HCT116 (cell line): ENCODE measurements around the gene SRCAP. TPM values are rescaled to one million over a fixed set of nuclear protein-coding genes. Genes with fewer than 3 reads are reported as not detected.

Source experiments
- ATAC-seq: fragments of 200-7000 bp; cut with Tn5 transposase; 2 replicates; pipeline ENCODE4 v1.9.1; 2020; ENCODE audit warnings: mild to moderate bottlenecking, moderate library complexity
- BruUV-seq: library from RNA; stranded (reverse); fragments of 400-500 nt; replicated peaks from 2 replicates; lab custom pipeline; 2021; lab: Mats Ljungman, UMichigan
- CTCF ChIA-PET: fragments of 300-600 bp; sonication (Branson Sonifier 250); formaldehyde crosslinking; loops from one replicate; lab custom pipeline; 2021; ENCODE audit warnings: antibody characterized with exemption; lab: Charles Lee
- POLR2A ChIA-PET: fragments of 300-600, 350-600 bp; sonication (Branson Sonifier 250); formaldehyde crosslinking; loops from one replicate; lab custom pipeline; 2021; ENCODE audit warnings: antibody characterized with exemption; lab: Charles Lee
- RAD21 ChIA-PET, 2 experiments: fragments of 300-600 bp; sonication (Branson Sonifier 250); formaldehyde crosslinking; loops; one replicate each; lab custom pipeline; 2023; ENCODE audit warnings: low total read pairs in 2 of 2; ENCODE audit not compliant: uncharacterized antibody in 2 of 2, unreplicated experiment in 2 of 2, low non-redundant PET in 1 of 2; lab: Charles Lee
- DNase-seq: peaks from one replicate; pipeline ENCODE4 v3.0.0-alpha.2; 2010; ENCODE audit warnings: low read depth, low spot score
- H2AFZ ChIP-seq: fragments of 200-600 bp; shearing (Covaris generic), sonication (generic); 2 replicates; pipeline ENCODE4 v1.6.1; 2017; ENCODE audit warnings: low read depth, mixed run types, mixed read lengths, antibody characterized with exemption, low read length; ENCODE audit not compliant: poor library complexity, severe bottlenecking
- H3K27ac ChIP-seq: 2 replicates; pipeline ENCODE4 v1.5.1; 2012; ENCODE audit warnings: low read depth, low read length
- H3K27me3 ChIP-seq: fragments of 200-600 bp; sonication (generic); 2 replicates; pipeline ENCODE4 v1.6.1; 2016; ENCODE audit warnings: mixed run types, low read length, mixed read lengths; ENCODE audit not compliant: insufficient read depth
- H3K36me3 ChIP-seq, 2 experiments: fragments of 200-500 bp in 1 of 2; fragments of 200-600 bp in 1 of 2; sonication (Bioruptor generic) in 1 of 2; sonication (generic) in 1 of 2; 2 replicates each; pipeline versions ENCODE4 v1.5.1 to v1.6.1; 2014 to 2016; ENCODE audit warnings: low read length in 2 of 2, inconsistent platforms in 1 of 2, mixed read lengths in 1 of 2, mixed run types in 1 of 2; ENCODE audit not compliant: insufficient read depth in 2 of 2, control insufficient read depth in 1 of 2
- H3K4me1 ChIP-seq, 2 experiments: fragments of 200-600 bp in 1 of 2; sonication (generic) in 1 of 2; 2 replicates each; pipeline versions ENCODE4 v1.5.1 to v1.6.1; 2012 to 2017; ENCODE audit warnings: low read length in 2 of 2, inconsistent platforms in 1 of 2, mild to moderate bottlenecking in 1 of 2, mixed read lengths in 1 of 2, mixed run types in 1 of 2, moderate library complexity in 1 of 2; ENCODE audit not compliant: insufficient read depth in 2 of 2, control insufficient read depth in 1 of 2
- H3K4me2 ChIP-seq: fragments of 200-600 bp; sonication (generic); 2 replicates; pipeline ENCODE4 v1.6.1; 2017; ENCODE audit warnings: mixed run types, low read length, mixed read lengths
- H3K4me3 ChIP-seq, 2 experiments: fragments of 200-600 bp in 1 of 2; sonication (generic) in 1 of 2; replicated peaks in 1 of 2; 2 replicates each; pipeline ENCODE4 v1.5.1; 2011 to 2016; ENCODE audit warnings: low read length in 2 of 2, control low read depth in 1 of 2, low read depth in 1 of 2, mild to moderate bottlenecking in 1 of 2, mixed read lengths in 1 of 2, mixed run types in 1 of 2
- H3K79me2 ChIP-seq: fragments of 200-600 bp; sonication (generic); 2 replicates; pipeline ENCODE4 v1.6.1; 2017; ENCODE audit warnings: mild to moderate bottlenecking, mixed run types, low read length, moderate library complexity, mixed read lengths; ENCODE audit not compliant: insufficient read depth
- H3K9ac ChIP-seq: fragments of 200-600 bp; sonication (generic); 2 replicates; pipeline ENCODE4 v1.6.1; 2016; ENCODE audit warnings: low read length, mixed read lengths
- H3K9me2 ChIP-seq: fragments of 200-600 bp; sonication (generic), shearing (Covaris generic); 2 replicates; pipeline ENCODE4 v1.6.1; 2017; ENCODE audit warnings: mixed run types, mild to moderate bottlenecking, moderate library complexity; ENCODE audit not compliant: insufficient read depth
- H3K9me3 ChIP-seq, 2 experiments: fragments of 200-500 bp in 1 of 2; fragments of 200-600 bp in 1 of 2; sonication (Bioruptor generic) in 1 of 2; sonication (generic) in 1 of 2; 2 replicates each; pipeline ENCODE4 v1.6.1; 2014 to 2017; ENCODE audit warnings: low read length in 2 of 2, mixed read lengths in 2 of 2, inconsistent platforms in 1 of 2, low read depth in 1 of 2, mild to moderate bottlenecking in 1 of 2, mixed run types in 1 of 2, moderate library complexity in 1 of 2; ENCODE audit not compliant: control insufficient read depth in 1 of 2, insufficient read depth in 1 of 2
- H4K20me1 ChIP-seq: fragments of 200-600 bp; sonication (generic), shearing (Covaris generic); 2 replicates; pipeline ENCODE4 v1.6.1; 2017; ENCODE audit warnings: mixed run types, mild to moderate bottlenecking, moderate library complexity; ENCODE audit not compliant: insufficient read depth
- CEBPB ChIP-seq: IDR thresholded peaks from 2 replicates; pipeline ENCODE4 v1.6.1; 2012; ENCODE audit warnings: low read depth
- EGR1 ChIP-seq: IDR thresholded peaks from 2 replicates; pipeline ENCODE4 v1.6.1; 2012; ENCODE audit warnings: low read depth
- FOSL1 ChIP-seq: IDR thresholded peaks from 2 replicates; pipeline ENCODE4 v1.6.1; 2012; ENCODE audit warnings: low read depth
- JUND ChIP-seq: IDR thresholded peaks from 2 replicates; pipeline ENCODE4 v1.6.1; 2012
- POLR2A ChIP-seq: IDR thresholded peaks from 2 replicates; pipeline ENCODE4 v1.7.0; 2011; ENCODE audit warnings: borderline replicate concordance; ENCODE audit not compliant: insufficient read depth, insufficient read length; ENCODE audit errors: extremely low read depth
- POLR2AphosphoS5 ChIP-seq: IDR thresholded peaks from 2 replicates; pipeline ENCODE4 v1.6.1; 2011; ENCODE audit warnings: mild to moderate bottlenecking, low read depth, low read length, moderate library complexity
- RAD21 ChIP-seq: IDR thresholded peaks from 2 replicates; pipeline ENCODE4 v1.6.1; 2012; ENCODE audit warnings: low read depth, mild to moderate bottlenecking
- intact Hi-C: fragments of 100-400 bp; cut with micrococcal nuclease; formaldehyde crosslinking; loops from 2 replicates; pipeline ENCODE4 v1.10.0; 2022
- total RNA-seq: library from RNA; stranded (reverse); gene quantifications from one replicate; pipeline ENCODE4 v1.2.1, GENCODE V29; 2021; ENCODE audit not compliant: unreplicated experiment
- TF ChIP-seq, protein P1 (sequence below): IDR thresholded peaks from 2 replicates; pipeline ENCODE4 v1.6.1; 2012
- TF ChIP-seq, protein P2 (sequence below): IDR thresholded peaks from 2 replicates; pipeline ENCODE4 v1.6.1; 2012
- TF ChIP-seq, protein P3 (sequence below), 3 experiments: fragments of 200-600 bp in 1 of 3; sonication (generic) in 1 of 3; IDR thresholded peaks in 2 of 3; conservative IDR thresholded peaks in 1 of 3; 2 replicates each; pipeline ENCODE4 v1.5.1; 2012 to 2017; ENCODE audit warnings: low read depth in 2 of 3, low read length in 2 of 3, antibody characterized with exemption in 1 of 3, borderline replicate concordance in 1 of 3, control low read depth in 1 of 3, mild to moderate bottlenecking in 1 of 3, mixed read lengths in 1 of 3, mixed run types in 1 of 3, moderate library complexity in 1 of 3; ENCODE audit not compliant: insufficient read depth in 1 of 3

SRCAP gene
- total RNA-seq, 1 experiment from 2014 or later: 59.6 TPM

DNA sequence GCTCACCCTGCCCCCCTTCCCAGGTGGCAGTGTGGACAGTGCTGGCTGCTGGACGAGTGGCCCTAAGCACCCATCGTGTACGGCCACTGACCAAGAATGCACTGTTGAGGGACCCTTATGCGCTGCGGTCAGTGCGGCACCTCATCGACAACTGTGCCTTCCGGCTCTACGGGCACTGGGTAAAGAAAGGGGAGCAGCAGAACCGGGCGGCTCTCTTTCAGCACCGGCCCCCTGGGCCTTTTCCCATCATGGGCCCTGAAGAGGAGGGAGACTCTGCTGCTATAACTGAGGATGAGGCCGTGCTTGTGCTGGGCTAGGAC is 57.8 kb downstream of the SRCAP start (continued):
- TF ChIP-seq, protein P1, sequence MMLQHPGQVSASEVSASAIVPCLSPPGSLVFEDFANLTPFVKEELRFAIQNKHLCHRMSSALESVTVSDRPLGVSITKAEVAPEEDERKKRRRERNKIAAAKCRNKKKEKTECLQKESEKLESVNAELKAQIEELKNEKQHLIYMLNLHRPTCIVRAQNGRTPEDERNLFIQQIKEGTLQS: no peak
- TF ChIP-seq, protein P2, sequence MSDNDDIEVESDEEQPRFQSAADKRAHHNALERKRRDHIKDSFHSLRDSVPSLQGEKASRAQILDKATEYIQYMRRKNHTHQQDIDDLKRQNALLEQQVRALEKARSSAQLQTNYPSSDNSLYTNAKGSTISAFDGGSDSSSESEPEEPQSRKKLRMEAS: no peak
- no peak for TF ChIP-seq FOSL1

DNA sequence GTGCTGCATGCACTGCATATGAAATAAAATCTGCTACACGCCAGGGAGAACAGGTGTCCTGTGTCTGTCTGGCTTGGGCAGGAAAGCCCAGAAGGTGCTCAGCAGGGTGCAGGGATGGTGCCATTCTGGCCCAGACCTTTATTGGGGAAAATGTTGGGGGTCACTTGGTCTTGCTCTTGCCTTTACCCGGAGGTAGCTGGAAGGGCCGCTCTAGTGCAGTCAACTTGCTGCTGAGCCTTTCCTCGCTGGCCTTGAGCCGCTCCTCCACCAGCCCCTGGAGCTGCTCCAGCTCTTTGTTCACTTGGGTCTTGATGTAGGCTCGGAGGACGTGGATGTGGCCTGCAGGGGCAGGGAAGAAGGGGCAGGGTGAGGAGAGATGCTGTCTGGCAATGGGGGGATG is 58.3 kb downstream of the SRCAP start:
- RAD21 ChIA-PET: no interaction called here
- ATAC-seq (no peak), DNase-seq (no peak)
- H3K79me2 ChIP-seq: peaks cover 5% of the 10 kb centered on the region; the same call in 1 of the 2 replicates
- no TSS peak for BruUV-seq
- no peak overlapping the region for H3K4me2 ChIP-seq
- intact Hi-C loops: no loop called here
- H4K20me1 ChIP-seq: no peaks in the 10 kb centered on the region
- H3K9ac ChIP-seq: no peak overlapping the region
- no peak overlapping the region for H2AFZ ChIP-seq
- no peak overlapping the region for H3K4me3 ChIP-seq
- POLR2A ChIA-PET: no interaction called here
- peaks cover 5 to 10% of the 10 kb centered on the region in 2 experiments; a peak in 3 of 4 replicates for H3K36me3 ChIP-seq
- H3K4me1 ChIP-seq: peaks cover 8 to 12% of the 10 kb centered on the region in 2 experiments; a peak in 3 of 4 replicates
- CTCF ChIA-PET: no interaction called here
- TF ChIP-seq EGR1: no peak
- TF ChIP-seq POLR2A: no peak
- TF ChIP-seq POLR2AphosphoS5: no peak
- TF ChIP-seq JUND: no peak
- TF ChIP-seq CEBPB: no peak
- TF ChIP-seq, protein P3, sequence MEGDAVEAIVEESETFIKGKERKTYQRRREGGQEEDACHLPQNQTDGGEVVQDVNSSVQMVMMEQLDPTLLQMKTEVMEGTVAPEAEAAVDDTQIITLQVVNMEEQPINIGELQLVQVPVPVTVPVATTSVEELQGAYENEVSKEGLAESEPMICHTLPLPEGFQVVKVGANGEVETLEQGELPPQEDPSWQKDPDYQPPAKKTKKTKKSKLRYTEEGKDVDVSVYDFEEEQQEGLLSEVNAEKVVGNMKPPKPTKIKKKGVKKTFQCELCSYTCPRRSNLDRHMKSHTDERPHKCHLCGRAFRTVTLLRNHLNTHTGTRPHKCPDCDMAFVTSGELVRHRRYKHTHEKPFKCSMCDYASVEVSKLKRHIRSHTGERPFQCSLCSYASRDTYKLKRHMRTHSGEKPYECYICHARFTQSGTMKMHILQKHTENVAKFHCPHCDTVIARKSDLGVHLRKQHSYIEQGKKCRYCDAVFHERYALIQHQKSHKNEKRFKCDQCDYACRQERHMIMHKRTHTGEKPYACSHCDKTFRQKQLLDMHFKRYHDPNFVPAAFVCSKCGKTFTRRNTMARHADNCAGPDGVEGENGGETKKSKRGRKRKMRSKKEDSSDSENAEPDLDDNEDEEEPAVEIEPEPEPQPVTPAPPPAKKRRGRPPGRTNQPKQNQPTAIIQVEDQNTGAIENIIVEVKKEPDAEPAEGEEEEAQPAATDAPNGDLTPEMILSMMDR (IDR thresholded peaks at IDR 0.05 in 2 of 3, conservative IDR thresholded peaks at IDR 0.05 in 1 of 3; ENCODE audit: borderline replicate concordance in 1 of 3, insufficient read depth in 1 of 3, low read depth in 2 of 3, low read length in 2 of 3): no peak
- TF ChIP-seq RAD21: no peak
- H3K9me2 ChIP-seq: no peaks in the 10 kb centered on the region
- no peaks in the 10 kb centered on the region for H3K27me3 ChIP-seq
- H3K9me3 ChIP-seq: no peaks in the 10 kb centered on the region
- H3K27ac ChIP-seq: no peak overlapping the region
